RWPE1 (cell line): ENCODE results near the gene PLA2G2D.

ENCODE experiments used
- CTCF ChIA-PET: fragments of 350-600 bp; sonication (Branson Sonifier 250); formaldehyde crosslinking; extraction: SDS; loops from one replicate; lab custom pipeline; 2021; lab: Yijun Ruan, JAX
- POLR2A ChIA-PET: fragments of 400-600 bp; formaldehyde crosslinking; extraction: SDS; loops from one replicate; lab custom pipeline; 2020; ENCODE audit warnings: antibody characterized with exemption; ENCODE audit not compliant: low non-redundant PET; lab: Yijun Ruan, JAX
- DNase-seq: peaks from one replicate; pipeline ENCODE4 v3.0.0; 2012; ENCODE audit warnings: low spot score
- H3K27ac ChIP-seq: fragments of 450-650 bp; 2 replicates; pipeline ENCODE4 v1.5.1; 2017
- CTCF ChIP-seq: fragments of 450-650 bp; conservative IDR thresholded peaks from 2 replicates; pipeline ENCODE4 v1.5.1; 2017; ENCODE audit warnings: low read depth, mild to moderate bottlenecking

Gene PLA2G2D

DNA sequence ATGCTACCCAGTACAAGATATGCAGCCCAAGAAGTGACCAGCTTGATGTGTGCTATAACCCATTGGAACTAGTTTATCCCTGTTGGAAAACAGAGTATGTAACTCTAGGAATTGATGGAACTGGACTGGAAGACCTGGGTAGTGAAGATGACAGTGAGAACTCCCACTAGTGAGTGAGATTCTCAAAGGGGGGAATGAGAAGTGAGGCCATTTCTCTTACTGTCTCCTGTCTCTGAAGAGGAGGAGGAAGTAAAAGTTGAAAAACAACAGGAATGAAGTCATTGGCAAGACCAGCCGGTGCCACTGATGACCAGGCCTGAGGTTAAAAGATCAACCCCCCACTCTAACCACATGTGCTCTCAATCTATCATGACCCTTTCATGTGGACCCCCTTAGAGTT is 40.7 kb upstream of the PLA2G2D start:
- H3K27ac ChIP-seq = no peak overlapping the region
- no peak for TF ChIP-seq CTCF
- ChIA-PET CTCF (interaction anchor here (0.6 kb wide), 1 partner anchor 249 kb away, joined by 4 read pairs; no protein-coding TSS in a partner anchor), POLR2A (no interaction called here)
- no peak for DNase-seq

DNA sequence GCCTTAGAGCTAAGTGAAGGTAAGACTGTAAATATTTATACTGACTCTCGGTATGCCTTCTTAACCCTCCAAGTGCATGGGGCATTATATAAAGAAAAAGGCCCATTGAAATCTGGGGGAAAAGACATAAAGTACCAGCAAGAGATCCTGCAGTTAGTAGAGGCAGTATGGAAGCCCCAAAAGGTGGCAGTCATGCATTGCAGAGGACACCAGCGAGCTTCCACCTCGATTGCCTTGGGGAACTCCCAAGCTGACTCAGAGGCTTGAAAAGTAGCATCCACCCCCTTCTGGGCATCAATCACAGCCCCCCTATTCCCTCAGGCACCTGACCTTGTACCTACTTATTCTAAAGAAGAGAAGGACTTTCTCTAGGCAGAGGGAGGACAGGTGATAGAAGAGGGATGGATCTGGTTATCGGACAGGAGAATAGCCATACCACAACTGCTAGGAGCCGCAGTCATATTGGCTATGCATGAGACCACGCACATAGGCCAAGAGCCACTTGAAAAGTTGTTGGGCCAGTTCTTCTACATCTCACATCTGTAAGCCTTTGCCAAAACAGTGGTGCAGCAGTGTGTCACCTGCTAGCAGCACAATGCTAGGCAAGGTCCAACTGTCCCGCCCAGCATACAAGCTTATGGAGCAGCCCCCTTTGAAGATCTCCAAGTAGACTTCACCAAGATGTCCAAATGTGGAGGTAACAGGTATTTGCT is 39.2 kb upstream of the PLA2G2D start:
- CTCF ChIA-PET = interaction anchor here (0.6 kb wide), 1 partner anchor 423 kb away, joined by 3 read pairs; no protein-coding TSS in a partner anchor
- H3K27ac ChIP-seq = no peak overlapping the region
- POLR2A ChIA-PET = no interaction called here

GRCh38 chr1:20154301-20154831 is 35.0 kb upstream of the PLA2G2D start:
- no peak overlapping the region for H3K27ac ChIP-seq
- DNase-seq = no peak
- no peak for TF ChIP-seq CTCF
- POLR2A ChIA-PET = no interaction called here
- CTCF ChIA-PET = interaction anchor here (0.6 to 2.9 kb wide), 2 partner anchors 59 to 235 kb away, joined by 3 to 34 read pairs; no protein-coding TSS in a partner anchor

More for the DNA sequence above, 39.2 kb upstream of the PLA2G2D start:
- no peak for DNase-seq
- no peak for TF ChIP-seq CTCF

DNA sequence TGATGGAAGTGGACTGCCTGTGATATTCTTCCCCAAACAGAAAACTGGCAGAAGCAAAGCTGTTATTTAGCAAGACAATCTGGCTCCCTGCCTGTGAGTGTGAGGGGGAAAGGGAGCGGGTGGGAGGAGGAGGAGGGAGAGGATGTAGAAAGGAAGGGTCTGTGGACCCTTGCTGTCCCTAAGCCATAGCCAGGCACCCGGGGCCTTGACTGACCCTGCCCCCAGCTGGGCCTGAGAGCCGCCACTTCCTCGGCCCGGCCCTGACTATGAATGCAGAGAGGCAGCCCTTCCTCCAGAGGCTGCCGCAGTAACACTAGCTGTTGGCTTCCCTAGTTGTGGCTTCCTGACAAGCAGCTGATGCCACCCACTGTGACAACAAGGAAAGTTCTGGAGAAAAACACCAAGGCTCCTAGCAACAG is 33.7 kb upstream of the PLA2G2D start:
- CTCF ChIA-PET = interaction anchor here (0.7 to 2.9 kb wide), 9 partner anchors 10 to 341 kb away, joined by 3 to 34 read pairs (median 6); no protein-coding TSS in a partner anchor
- no peak for TF ChIP-seq CTCF
- H3K27ac ChIP-seq = no peak overlapping the region
- POLR2A ChIA-PET = no interaction called here
- no peak for DNase-seq

DNA sequence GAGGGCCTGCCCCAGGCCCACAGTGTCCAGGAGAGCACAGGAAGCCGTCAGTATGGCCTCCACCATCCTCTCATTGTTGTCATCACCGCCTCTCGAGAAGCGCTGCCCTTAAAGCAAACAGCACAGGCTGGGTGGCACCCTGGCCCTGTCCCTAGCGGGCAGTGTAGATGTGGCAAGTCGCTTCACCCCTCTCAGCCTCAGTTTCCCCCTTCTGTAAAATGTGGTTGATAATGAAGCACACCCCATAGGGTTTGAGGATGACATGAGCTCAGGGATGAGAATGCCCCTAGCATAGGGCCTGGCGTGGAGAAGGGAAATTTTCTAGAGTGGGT is 33.2 kb upstream of the PLA2G2D start:
- ChIA-PET POLR2A (no interaction called here), CTCF (interaction anchor here (0.6 to 2.9 kb wide), 17 partner anchors 9 to 1524 kb away, joined by 3 to 34 read pairs (median 5); no protein-coding TSS in a partner anchor)
- no peak overlapping the region for H3K27ac ChIP-seq
- no peak for DNase-seq
- peak; percentile 53; the same call in 1 of the 2 replicates for TF ChIP-seq CTCF

DNA sequence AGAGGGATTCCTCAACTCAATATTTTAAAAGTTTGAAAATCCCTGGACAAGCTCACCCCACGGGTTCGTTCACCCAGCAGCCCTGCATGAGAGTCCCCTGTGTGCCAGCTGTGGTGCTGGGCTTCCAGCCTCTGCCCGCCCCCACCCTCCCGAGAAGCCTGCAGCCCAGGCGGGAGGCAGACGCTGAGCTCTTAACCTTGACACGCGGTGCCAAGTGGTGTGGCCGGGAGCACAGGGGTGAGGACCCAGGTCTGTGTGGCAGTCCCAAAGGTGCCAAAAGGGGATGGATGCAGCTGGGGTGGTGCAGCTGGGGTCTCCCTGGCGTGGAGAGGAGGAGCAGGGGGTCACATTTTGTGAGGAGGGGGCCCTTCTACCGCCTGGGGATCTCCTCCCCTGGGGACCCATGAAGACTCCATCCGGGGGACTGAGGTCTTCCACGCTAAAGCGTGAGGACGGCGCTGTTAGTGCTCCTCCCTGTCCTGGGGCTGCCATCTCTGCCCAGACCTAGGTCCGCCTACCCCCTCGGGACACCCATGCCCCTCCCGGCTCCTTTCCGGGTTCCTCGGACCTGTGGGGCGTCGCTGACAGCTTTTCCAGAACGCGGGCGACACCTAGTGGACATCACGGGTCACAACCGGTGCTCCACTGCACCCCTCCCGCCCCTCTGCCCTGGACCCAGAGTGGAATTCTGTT is 32.7 kb upstream of the PLA2G2D start:
- CTCF ChIA-PET = interaction anchor here (0.6 to 2.9 kb wide), 22 partner anchors 9 to 1524 kb away, joined by 3 to 34 read pairs (median 4); no protein-coding TSS in a partner anchor
- peak; percentile 82 for DNase-seq
- TF ChIP-seq CTCF = peak; percentile 88
- POLR2A ChIA-PET = interaction anchor here (0.6 kb wide), 1 partner anchor 43 kb away, joined by 4 read pairs; no protein-coding TSS in a partner anchor
- no peak overlapping the region for H3K27ac ChIP-seq
